GM23338 (cell line): ENCODE measurements around the gene SLC5A7. TPM values are rescaled to one million over a fixed set of nuclear protein-coding genes. Genes with fewer than 3 reads are reported as not detected.

Source experiments
- ATAC-seq: fragments of 200-7000 bp; cut with Tn5 transposase; 3 replicates; pipeline ENCODE4 v1.9.1; 2020
- DNase-seq: peaks from one replicate; pipeline ENCODE4 v3.0.0-alpha.2; 2015; ENCODE audit warnings: low spot score
- H2AFZ ChIP-seq: fragments of 200-600 bp; sonication (generic); 2 replicates; pipeline ENCODE4 v1.8.0; 2016; ENCODE audit warnings: antibody characterized with exemption, mild to moderate bottlenecking, moderate library complexity
- H3F3A ChIP-seq: fragments of 200-600 bp; sonication (generic); replicated peaks from 2 replicates; pipeline ENCODE4 v1.8.0; 2017; ENCODE audit warnings: antibody characterized with exemption, mixed run types, low read depth
- H3K27ac ChIP-seq: fragments of 200-600 bp; sonication (generic); 2 replicates; pipeline ENCODE4 v1.6.1; 2016; ENCODE audit warnings: low read depth
- H3K27me3 ChIP-seq: fragments of 200-600 bp; sonication (generic); 2 replicates; pipeline ENCODE4 v1.8.0; 2016; ENCODE audit warnings: mild to moderate bottlenecking, mixed run types, moderate library complexity; ENCODE audit not compliant: insufficient read depth
- H3K36me3 ChIP-seq: fragments of 200-600 bp; sonication (generic); 2 replicates; pipeline ENCODE4 v1.8.0; 2016; ENCODE audit warnings: mild to moderate bottlenecking; ENCODE audit not compliant: insufficient read depth
- H3K4me1 ChIP-seq: fragments of 200-600 bp; sonication (generic); 2 replicates; pipeline ENCODE4 v1.8.0; 2016; ENCODE audit warnings: mild to moderate bottlenecking, moderate library complexity; ENCODE audit not compliant: insufficient read depth
- H3K4me2 ChIP-seq: fragments of 200-600 bp; sonication (generic); 2 replicates; pipeline ENCODE4 v1.7.1; 2017; ENCODE audit warnings: mixed run types
- H3K4me3 ChIP-seq: fragments of 200-600 bp; sonication (generic); 2 replicates; pipeline ENCODE4 v1.6.1; 2016; ENCODE audit warnings: mixed run types
- H3K79me2 ChIP-seq: fragments of 200-600 bp; sonication (generic); replicated peaks from 2 replicates; pipeline ENCODE4 v1.8.0; 2017; ENCODE audit warnings: mild to moderate bottlenecking; ENCODE audit not compliant: insufficient read depth
- H3K9me2 ChIP-seq: fragments of 200-600 bp; sonication (generic); 2 replicates; pipeline ENCODE4 v1.8.0; 2017; ENCODE audit not compliant: insufficient read depth
- H4K20me1 ChIP-seq: fragments of 200-600 bp; sonication (generic); replicated peaks from 2 replicates; pipeline ENCODE4 v1.8.0; 2017; ENCODE audit warnings: mild to moderate bottlenecking; ENCODE audit not compliant: insufficient read depth
- H3K27ac Mint-ChIP-seq: 2 replicates; pipeline ENCODE4 v1.8.0; 2020; ENCODE audit warnings: inconsistent platforms, mild to moderate bottlenecking, moderate library complexity, mixed read lengths
- H3K27me3 Mint-ChIP-seq: 3 replicates; pipeline ENCODE4 v1.8.0; 2022; ENCODE audit warnings: low read depth, mild to moderate bottlenecking, moderate library complexity, mixed read lengths, inconsistent platforms; ENCODE audit not compliant: insufficient read depth, poor library complexity
- H3K36me3 Mint-ChIP-seq: 3 replicates; pipeline ENCODE4 v1.8.0; 2021; ENCODE audit warnings: low read depth, mild to moderate bottlenecking, inconsistent platforms, moderate library complexity, mixed read lengths
- H3K4me1 Mint-ChIP-seq: 3 replicates; pipeline ENCODE4 v1.8.0; 2020; ENCODE audit warnings: mild to moderate bottlenecking, inconsistent platforms, mixed read lengths
- H3K4me3 Mint-ChIP-seq: 3 replicates; pipeline ENCODE4 v1.8.0; 2021; ENCODE audit warnings: moderate library complexity, mild to moderate bottlenecking, inconsistent platforms, mixed read lengths
- H3K9me3 Mint-ChIP-seq: 3 replicates; pipeline ENCODE4 v1.8.0; 2020; ENCODE audit warnings: moderate library complexity, mild to moderate bottlenecking, inconsistent platforms, mixed read lengths
- JUNB ChIP-seq: IDR thresholded peaks from one replicate; pipeline ENCODE4 v1.6.1; 2016; ENCODE audit warnings: antibody characterized with exemption; ENCODE audit not compliant: unreplicated experiment
- NANOG ChIP-seq: IDR thresholded peaks from 2 replicates; pipeline ENCODE4 v1.6.1; 2016; ENCODE audit warnings: antibody characterized with exemption, borderline replicate concordance
- STAT1 ChIP-seq: IDR thresholded peaks from one replicate; pipeline ENCODE4 v1.6.1; 2016; ENCODE audit warnings: antibody characterized with exemption; ENCODE audit not compliant: unreplicated experiment
- ZNF331 ChIP-seq: fragments of 250-450 bp; sonication (Bioruptor Pico); IDR thresholded peaks from 2 replicates; pipeline ENCODE4 v1.5.0; 2020; ENCODE audit warnings: low read depth, mild to moderate bottlenecking, moderate library complexity
- polyA plus RNA-seq: library from polyadenylated mRNA; unstranded; fragments of >200 nt; fragmentation: Nextera tagmentation; extraction: Ambion mirVana; gene quantifications from 2 replicates; pipeline ENCODE4 v1.2.1, GENCODE V29; 2016
- total RNA-seq: library from RNA; depleted of rRNA; stranded (reverse); fragments of >200 nt; shearing (Covaris generic); gene quantifications from 2 replicates; pipeline ENCODE4 v1.2.3, GENCODE V29; 2014
- TF ChIP-seq, protein P1 (sequence below): fragments of 250-450 bp; sonication (Bioruptor Pico); IDR thresholded peaks from 2 replicates; pipeline ENCODE4 v1.5.0; 2020; ENCODE audit warnings: mild to moderate bottlenecking, moderate library complexity
- TF ChIP-seq, protein P2 (sequence below), 2 experiments: fragments of 200-600 bp in 1 of 2; sonication (generic) in 1 of 2; conservative IDR thresholded peaks; 2 replicates each; pipeline versions ENCODE4 v1.5.1 to v1.6.1; 2016 to 2017; ENCODE audit warnings: antibody characterized with exemption in 2 of 2, low read depth in 2 of 2, mild to moderate bottlenecking in 2 of 2, moderate library complexity in 1 of 2

The SLC5A7 gene
- total and polyA plus RNA-seq, 2 experiments from 2014 or later = 0.05 to 0.17 TPM

DNA sequence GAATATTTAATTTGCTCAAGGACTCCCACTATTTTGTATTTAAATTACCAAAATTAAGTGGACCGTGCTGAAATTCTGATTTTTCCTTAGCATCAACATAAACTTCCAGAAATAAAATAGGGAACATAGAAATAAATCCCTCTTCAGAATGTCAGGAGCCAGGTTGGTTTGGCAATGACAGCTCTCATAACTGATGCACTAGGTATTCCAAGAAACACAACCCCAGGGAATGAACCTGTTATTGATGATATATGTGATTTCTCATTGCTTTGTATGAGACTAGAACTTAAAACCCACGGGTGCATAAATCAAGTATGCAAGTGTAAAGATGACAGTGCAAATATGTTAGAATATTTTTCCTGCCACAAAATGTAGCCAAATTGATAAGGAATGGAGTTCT is 12.8 kb downstream of the SLC5A7 start:
- H3K36me3 Mint-ChIP-seq = no peaks in the 10 kb centered on the region
- DNase-seq (no peak), ATAC-seq (no peak)
- Histone ChIP-seq H3K9me2 (peaks cover 4% of the 10 kb centered on the region; the same call in 1 of the 2 replicates), H3K4me3 (no peak overlapping the region), H3K4me2 (no peak overlapping the region), H3K27ac (no peak overlapping the region), H3K27me3 (no peaks in the 10 kb centered on the region), H3K4me1 (no peaks in the 10 kb centered on the region), H4K20me1 (no peaks in the 10 kb centered on the region), H2AFZ (no peak overlapping the region), H3K79me2 (no peaks in the 10 kb centered on the region), H3F3A (no peaks in the 10 kb centered on the region), H3K36me3 (no peaks in the 10 kb centered on the region)
- no peaks in the 10 kb centered on the region; the same call in 2 of the 3 replicates for H3K9me3 Mint-ChIP-seq
- H3K27ac Mint-ChIP-seq = no peak overlapping the region
- H3K4me1 Mint-ChIP-seq = no peaks in the 10 kb centered on the region
- H3K27me3 Mint-ChIP-seq = peaks cover 8% of the 10 kb centered on the region
- TF ChIP-seq, protein P1, sequence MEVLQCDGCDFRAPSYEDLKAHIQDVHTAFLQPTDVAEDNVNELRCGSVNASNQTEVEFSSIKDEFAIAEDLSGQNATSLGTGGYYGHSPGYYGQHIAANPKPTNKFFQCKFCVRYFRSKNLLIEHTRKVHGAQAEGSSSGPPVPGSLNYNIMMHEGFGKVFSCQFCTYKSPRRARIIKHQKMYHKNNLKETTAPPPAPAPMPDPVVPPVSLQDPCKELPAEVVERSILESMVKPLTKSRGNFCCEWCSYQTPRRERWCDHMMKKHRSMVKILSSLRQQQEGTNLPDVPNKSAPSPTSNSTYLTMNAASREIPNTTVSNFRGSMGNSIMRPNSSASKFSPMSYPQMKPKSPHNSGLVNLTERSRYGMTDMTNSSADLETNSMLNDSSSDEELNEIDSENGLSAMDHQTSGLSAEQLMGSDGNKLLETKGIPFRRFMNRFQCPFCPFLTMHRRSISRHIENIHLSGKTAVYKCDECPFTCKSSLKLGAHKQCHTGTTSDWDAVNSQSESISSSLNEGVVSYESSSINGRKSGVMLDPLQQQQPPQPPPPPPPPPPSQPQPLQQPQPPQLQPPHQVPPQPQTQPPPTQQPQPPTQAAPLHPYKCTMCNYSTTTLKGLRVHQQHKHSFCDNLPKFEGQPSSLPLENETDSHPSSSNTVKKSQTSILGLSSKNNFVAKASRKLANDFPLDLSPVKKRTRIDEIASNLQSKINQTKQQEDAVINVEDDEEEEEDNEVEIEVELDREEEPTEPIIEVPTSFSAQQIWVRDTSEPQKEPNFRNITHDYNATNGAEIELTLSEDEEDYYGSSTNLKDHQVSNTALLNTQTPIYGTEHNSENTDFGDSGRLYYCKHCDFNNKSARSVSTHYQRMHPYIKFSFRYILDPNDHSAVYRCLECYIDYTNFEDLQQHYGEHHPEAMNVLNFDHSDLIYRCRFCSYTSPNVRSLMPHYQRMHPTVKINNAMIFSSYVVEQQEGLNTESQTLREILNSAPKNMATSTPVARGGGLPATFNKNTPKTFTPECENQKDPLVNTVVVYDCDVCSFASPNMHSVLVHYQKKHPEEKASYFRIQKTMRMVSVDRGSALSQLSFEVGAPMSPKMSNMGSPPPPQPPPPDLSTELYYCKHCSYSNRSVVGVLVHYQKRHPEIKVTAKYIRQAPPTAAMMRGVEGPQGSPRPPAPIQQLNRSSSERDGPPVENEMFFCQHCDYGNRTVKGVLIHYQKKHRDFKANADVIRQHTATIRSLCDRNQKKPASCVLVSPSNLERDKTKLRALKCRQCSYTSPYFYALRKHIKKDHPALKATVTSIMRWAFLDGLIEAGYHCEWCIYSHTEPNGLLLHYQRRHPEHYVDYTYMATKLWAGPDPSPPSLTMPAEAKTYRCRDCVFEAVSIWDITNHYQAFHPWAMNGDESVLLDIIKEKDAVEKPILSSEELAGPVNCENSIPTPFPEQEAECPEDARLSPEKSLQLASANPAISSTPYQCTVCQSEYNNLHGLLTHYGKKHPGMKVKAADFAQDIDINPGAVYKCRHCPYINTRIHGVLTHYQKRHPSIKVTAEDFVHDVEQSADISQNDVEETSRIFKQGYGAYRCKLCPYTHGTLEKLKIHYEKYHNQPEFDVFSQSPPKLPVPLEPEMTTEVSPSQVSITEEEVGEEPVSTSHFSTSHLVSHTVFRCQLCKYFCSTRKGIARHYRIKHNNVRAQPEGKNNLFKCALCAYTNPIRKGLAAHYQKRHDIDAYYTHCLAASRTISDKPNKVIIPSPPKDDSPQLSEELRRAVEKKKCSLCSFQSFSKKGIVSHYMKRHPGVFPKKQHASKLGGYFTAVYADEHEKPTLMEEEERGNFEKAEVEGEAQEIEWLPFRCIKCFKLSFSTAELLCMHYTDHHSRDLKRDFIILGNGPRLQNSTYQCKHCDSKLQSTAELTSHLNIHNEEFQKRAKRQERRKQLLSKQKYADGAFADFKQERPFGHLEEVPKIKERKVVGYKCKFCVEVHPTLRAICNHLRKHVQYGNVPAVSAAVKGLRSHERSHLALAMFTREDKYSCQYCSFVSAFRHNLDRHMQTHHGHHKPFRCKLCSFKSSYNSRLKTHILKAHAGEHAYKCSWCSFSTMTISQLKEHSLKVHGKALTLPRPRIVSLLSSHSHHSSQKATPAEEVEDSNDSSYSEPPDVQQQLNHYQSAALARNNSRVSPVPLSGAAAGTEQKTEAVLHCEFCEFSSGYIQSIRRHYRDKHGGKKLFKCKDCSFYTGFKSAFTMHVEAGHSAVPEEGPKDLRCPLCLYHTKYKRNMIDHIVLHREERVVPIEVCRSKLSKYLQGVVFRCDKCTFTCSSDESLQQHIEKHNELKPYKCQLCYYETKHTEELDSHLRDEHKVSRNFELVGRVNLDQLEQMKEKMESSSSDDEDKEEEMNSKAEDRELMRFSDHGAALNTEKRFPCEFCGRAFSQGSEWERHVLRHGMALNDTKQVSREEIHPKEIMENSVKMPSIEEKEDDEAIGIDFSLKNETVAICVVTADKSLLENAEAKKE = no peak
- TF ChIP-seq STAT1 (no peak), ZNF331 (CRISPR knock-in tag) (no peak), JUNB (no peak), NANOG (no peak)
- TF ChIP-seq, protein P2, sequence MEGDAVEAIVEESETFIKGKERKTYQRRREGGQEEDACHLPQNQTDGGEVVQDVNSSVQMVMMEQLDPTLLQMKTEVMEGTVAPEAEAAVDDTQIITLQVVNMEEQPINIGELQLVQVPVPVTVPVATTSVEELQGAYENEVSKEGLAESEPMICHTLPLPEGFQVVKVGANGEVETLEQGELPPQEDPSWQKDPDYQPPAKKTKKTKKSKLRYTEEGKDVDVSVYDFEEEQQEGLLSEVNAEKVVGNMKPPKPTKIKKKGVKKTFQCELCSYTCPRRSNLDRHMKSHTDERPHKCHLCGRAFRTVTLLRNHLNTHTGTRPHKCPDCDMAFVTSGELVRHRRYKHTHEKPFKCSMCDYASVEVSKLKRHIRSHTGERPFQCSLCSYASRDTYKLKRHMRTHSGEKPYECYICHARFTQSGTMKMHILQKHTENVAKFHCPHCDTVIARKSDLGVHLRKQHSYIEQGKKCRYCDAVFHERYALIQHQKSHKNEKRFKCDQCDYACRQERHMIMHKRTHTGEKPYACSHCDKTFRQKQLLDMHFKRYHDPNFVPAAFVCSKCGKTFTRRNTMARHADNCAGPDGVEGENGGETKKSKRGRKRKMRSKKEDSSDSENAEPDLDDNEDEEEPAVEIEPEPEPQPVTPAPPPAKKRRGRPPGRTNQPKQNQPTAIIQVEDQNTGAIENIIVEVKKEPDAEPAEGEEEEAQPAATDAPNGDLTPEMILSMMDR (conservative IDR thresholded peaks at IDR 0.05; ENCODE audit: low read depth in 2 of 2) = no peak
- H3K4me3 Mint-ChIP-seq = no peak overlapping the region
